ENCODE data around the gene RFX6.

Gene RFX6

DNA sequence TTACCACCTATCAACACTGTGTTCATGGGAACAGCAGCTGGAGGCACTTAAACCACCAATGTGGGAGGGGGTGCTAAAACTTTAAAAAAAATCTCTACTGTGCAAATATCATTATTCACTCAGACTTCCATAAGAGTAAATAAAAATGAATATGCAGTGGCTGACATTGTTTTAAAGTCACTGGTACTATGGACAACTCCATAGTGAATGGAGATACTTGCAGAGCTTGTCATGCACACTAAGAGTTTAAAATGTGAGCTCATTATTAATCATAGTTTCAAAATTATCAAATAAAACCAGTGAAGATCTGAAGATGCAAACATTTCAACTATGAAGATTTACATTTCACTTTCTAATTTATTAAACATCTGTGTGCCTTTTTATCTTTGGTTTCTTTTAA is 54.4 kb downstream of the RFX6 start:
- no peak for FAIRE-seq
- DNase-seq (ENCODE audit: insufficient read length, low spot score), result no peak
- no peak for TF ChIP-seq POLR2A (IDR thresholded peaks at IDR 0.05; ENCODE audit: low read depth, low read length)

DNA sequence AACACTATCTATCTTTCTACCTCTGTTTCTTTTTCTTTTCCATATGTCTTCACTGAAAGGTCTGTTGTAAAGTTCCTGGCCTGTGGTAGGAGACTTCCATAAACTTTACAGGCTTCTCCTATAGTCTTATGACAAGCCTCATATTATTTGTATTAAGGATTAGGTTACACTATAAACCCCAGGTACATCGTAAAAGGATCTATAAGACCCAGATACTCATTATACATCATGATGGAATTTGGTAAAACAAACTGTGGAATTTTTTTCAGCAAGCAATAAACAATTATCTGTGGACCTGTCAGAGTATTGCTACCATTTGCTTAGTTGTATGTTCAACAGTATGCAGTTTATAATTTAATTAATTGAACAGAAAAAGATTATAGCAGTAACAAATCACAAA is 55.5 kb downstream of the RFX6 start:
- no peak for DNase-seq (ENCODE audit: insufficient read length, low spot score)
- no peak for TF ChIP-seq POLR2A (IDR thresholded peaks at IDR 0.05; ENCODE audit: low read depth, low read length)
- FAIRE-seq, result no peak

- no peak for FAIRE-seq
- no peak for TF ChIP-seq POLR2A (IDR thresholded peaks at IDR 0.05; ENCODE audit: low read depth, low read length)
Measured at GRCh38 chr6:116933485-116933884, 56.4 kb downstream of the RFX6 start.

DNA sequence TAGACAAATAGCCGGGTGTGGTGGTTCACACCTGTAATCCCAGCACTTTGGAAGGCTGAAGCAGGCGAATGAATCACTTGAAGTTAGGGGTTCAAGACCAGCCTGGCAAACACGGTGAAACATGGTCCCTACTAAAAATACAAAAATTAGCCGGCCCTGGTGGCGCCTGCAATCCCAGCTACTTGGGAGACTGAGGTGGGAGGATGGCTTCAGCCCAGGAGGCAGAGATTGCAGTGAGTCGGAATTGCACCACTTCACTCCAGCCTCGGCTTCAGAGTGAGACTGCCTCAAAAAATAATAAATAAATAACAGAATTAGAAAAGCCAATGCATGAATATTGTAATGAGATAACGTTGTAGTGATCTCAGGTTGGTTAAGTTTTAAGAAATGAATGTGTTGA is 61.3 kb downstream of the RFX6 start:
- DNase-seq (ENCODE audit: insufficient read length, low spot score) (no peak), FAIRE-seq (no peak)
- TF ChIP-seq POLR2A (IDR thresholded peaks at IDR 0.05; ENCODE audit: low read depth, low read length), result no peak

More at GRCh38 chr6:116933485-116933884, 56.4 kb downstream of the RFX6 start:
- no peak for DNase-seq (ENCODE audit: insufficient read length, low spot score)

GRCh38 chr6:116941727-116942126 is 64.7 kb downstream of the RFX6 start:
- no peak for FAIRE-seq
- DNase-seq (ENCODE audit: insufficient read length, low spot score), result no peak
- no peak for TF ChIP-seq POLR2A (IDR thresholded peaks at IDR 0.05; ENCODE audit: low read depth, low read length)

DNA sequence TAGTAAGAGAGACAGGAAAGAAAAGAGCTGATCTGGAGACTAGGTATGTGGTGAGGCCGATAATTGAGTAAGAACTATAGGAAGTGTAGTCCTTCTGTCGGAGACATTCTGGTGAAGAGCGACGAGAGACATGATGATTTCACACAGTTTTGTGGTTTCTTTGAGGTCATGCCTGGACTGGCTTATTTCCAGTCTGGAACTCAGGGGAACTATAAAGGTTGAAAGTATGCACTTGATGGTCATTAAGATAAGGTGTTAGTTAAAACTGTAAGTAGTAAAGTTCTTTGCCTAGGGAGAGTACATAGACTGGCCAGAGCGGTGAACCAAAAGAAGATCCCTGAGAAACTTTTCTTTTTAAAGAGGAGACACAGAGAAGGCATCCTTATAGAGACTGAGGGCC is 68.8 kb downstream of the RFX6 start:
- no peak for TF ChIP-seq POLR2A (IDR thresholded peaks at IDR 0.05; ENCODE audit: low read depth, low read length)
- no peak for FAIRE-seq
- DNase-seq (ENCODE audit: insufficient read length, low spot score), result no peak

GRCh38 chr6:116948533-116949304 is 71.7 kb downstream of the RFX6 start:
- FAIRE-seq (no peak), DNase-seq (ENCODE audit: insufficient read length, low spot score) (no peak)
- TF ChIP-seq POLR2A (IDR thresholded peaks at IDR 0.05; ENCODE audit: low read depth, low read length), result no peak

GRCh38 chr6:116949964-116950363 is 72.9 kb downstream of the RFX6 start:
- no peak for DNase-seq (ENCODE audit: insufficient read length, low spot score)
- TF ChIP-seq POLR2A (IDR thresholded peaks at IDR 0.05; ENCODE audit: low read depth, low read length), result no peak
- FAIRE-seq, result no peak

- no peak for FAIRE-seq
Measured at GRCh38 chr6:116954335-116954734, 77.3 kb downstream of the RFX6 start.

DNA sequence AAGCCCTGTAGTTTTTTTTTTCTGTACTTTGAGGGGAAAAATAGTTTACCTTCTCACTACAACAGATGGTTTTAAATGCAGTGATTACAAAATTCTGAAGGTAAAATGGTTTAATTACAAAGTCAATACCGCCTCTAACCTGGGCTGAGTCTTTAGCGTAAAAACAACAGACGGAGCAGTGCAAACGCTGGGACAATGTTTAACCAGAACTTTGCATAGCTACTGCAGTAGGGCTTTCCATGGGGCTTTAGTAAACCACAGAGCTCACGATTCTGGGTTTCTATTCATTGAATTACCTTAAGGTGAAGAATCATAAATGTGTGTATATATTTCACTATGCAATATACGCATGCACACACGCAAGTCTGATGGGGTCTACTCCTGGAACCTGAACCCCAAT is 77.9 kb downstream of the RFX6 start:
- no peak for TF ChIP-seq POLR2A (IDR thresholded peaks at IDR 0.05; ENCODE audit: low read depth, low read length)
- FAIRE-seq, result no peak
- DNase-seq (ENCODE audit: insufficient read length, low spot score), result no peak

More at GRCh38 chr6:116954335-116954734, 77.3 kb downstream of the RFX6 start:
- no peak for DNase-seq (ENCODE audit: insufficient read length, low spot score)
- TF ChIP-seq POLR2A (IDR thresholded peaks at IDR 0.05; ENCODE audit: low read depth, low read length), result no peak

GRCh38 chr6:116955773-116956172 is 78.7 kb downstream of the RFX6 start:
- FAIRE-seq, result no peak
- DNase-seq (ENCODE audit: insufficient read length, low spot score), result no peak
- no peak for TF ChIP-seq POLR2A (IDR thresholded peaks at IDR 0.05; ENCODE audit: low read depth, low read length)

- TF ChIP-seq POLR2A (IDR thresholded peaks at IDR 0.05; ENCODE audit: low read depth, low read length), result no peak
- no peak for FAIRE-seq
Measured at GRCh38 chr6:116963972-116964371, 86.9 kb downstream of the RFX6 start.

DNA sequence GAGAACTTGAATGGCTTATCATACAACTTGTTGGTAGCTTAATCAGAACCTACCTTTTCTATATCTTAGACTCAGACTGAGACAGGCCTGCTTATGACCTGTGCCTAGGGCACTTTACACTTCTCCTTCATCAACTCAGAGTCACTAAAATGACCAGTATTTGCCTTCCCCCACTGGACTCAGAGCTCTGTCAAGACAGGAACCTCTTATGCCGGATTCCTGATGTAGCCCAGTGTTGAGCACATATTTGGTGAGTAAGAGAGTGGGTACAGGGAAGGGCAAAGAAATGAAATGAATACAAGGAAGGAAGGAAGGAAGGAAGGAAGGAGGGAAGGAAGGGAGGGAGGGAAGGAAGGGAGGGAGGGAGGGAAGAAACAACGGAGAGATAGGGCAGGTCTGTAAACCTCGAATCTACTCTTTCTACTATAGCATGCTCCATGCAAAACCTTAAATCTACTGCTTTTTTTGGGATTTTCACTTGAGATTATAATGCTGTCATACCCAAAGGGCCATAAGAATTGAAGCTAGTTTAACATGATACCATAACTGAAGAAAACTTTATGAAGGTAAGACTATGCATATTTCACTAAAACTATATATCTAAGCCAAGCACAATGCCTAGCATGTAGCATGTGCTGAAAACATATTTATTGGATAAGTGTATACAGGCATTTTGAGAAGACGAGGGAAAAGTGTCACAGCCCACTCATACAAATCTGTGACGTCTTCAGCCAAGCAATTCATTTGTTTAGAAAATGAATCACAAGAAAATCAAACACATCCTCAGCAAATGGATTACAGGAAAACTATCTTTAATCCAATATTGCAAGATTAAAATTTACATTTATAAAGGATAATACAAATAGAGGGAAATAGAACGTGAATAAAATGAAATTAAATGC is 89.9 kb downstream of the RFX6 start:
- DNase-seq (ENCODE audit: insufficient read length, low spot score) (no peak), FAIRE-seq (no peak)
- no peak for TF ChIP-seq POLR2A (IDR thresholded peaks at IDR 0.05; ENCODE audit: low read depth, low read length)

More at GRCh38 chr6:116963972-116964371, 86.9 kb downstream of the RFX6 start:
- no peak for DNase-seq (ENCODE audit: insufficient read length, low spot score)

DNA sequence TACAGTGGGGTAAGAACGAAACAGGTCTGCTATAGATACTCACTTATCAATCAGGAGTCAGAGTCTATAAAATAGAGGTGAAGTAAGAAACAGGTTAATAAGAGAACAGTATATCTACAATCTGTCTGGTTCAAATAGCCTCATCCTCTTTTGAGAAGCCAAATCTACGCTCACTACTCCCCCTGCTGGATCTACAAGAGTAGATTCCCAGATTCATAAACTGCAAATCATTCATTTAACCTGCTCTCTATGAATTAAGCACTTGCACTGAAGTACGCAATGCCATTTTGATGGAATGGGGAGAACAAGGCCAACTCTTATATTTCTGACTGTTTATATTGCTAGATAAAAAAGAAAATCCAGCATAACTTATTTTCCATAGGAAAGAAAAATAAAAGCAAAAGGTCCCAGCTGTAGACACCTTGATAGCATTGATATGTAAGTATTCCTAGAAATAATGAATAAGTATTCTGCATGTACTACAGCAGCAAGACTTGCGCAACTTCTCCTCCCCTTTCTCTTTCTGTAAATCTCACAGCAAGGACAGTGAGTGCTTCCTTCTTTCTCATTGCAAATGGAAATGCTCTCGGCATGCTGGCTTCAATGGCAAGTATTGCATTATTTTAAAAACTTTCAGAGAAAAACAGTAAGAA is 92.3 kb downstream of the RFX6 start:
- DNase-seq (ENCODE audit: insufficient read length, low spot score), result no peak
- no peak for FAIRE-seq
- TF ChIP-seq POLR2A (IDR thresholded peaks at IDR 0.05; ENCODE audit: low read depth, low read length), result no peak
